Stimulated activated effector memory CD8-positive, alpha-beta T cell treated with anti-CD3 and anti-CD28 coated beads, Interleukin-12 subunit alpha, Interleukin-12 subunit beta, amount 100 ng/mL, for 72 hours (primary cell): ENCODE data around the gene SMCHD1.
"Not testable (repeated sequence)": the region's sequence is repeated elsewhere in the genome, so short reads cannot be mapped to it uniquely, and the experiment has no call there.

ENCODE experiments used
- ATAC-seq: fragments of 150-1000 bp; cut with Tn5 transposase; 2 replicates; pipeline ENCODE4 v1.10.0; 2021
- DNase-seq, 2 donors: peaks; one replicate each; pipeline ENCODE4 v3.0.0; 2021 to 2022; ENCODE audit warnings: low spot score in 2 of 2
- H3K27ac Mint-ChIP-seq: one replicate; pipeline ENCODE4 v1.8.0; 2022; ENCODE audit warnings: mild to moderate bottlenecking, mixed read lengths
- H3K36me3 Mint-ChIP-seq: one replicate; pipeline ENCODE4 v1.8.0; 2022; ENCODE audit warnings: mild to moderate bottlenecking, mixed read lengths
- H3K4me1 Mint-ChIP-seq: one replicate; pipeline ENCODE4 v1.8.0; 2022; ENCODE audit warnings: mixed read lengths
- H3K4me3 Mint-ChIP-seq: one replicate; pipeline ENCODE4 v1.8.0; 2022; ENCODE audit warnings: mild to moderate bottlenecking, mixed read lengths
- H3K9me3 Mint-ChIP-seq: one replicate; pipeline ENCODE4 v1.8.0; 2022; ENCODE audit warnings: mixed read lengths

Gene SMCHD1

GRCh38 chr18:2723207-2723606, 67.7 kb downstream of the SMCHD1 start:
- peak overlapping the region; percentile 82 for H3K27ac Mint-ChIP-seq
- peaks cover 20% of the 10 kb centered on the region for H3K4me1 Mint-ChIP-seq
- peaks cover 100% of the 10 kb centered on the region for H3K36me3 Mint-ChIP-seq
- ATAC-seq: peak; percentile 60
- no peak overlapping the region for H3K4me3 Mint-ChIP-seq
- no peak for DNase-seq
- H3K9me3 Mint-ChIP-seq: no peaks in the 10 kb centered on the region

DNA sequence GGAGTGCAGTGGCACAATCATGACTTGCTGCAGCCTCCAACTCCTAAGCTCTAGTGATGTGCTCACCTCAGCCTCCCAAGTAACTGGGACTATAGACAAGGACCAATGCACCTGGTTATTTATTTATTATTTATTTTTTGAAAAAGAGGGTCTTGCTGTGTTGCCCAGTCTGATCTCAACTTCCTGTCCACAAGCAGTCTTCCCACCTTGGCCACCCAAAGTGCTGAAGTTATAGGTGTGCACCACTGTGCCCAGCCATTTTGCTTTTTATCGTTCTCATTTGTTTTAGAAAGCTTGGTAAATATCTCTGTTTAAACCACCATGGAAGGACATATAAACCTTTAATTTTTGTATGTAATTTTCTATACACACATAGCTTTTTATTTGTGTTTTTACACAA, 74.2 kb downstream of the SMCHD1 start:
- Mint-ChIP-seq H3K4me3 (no peak overlapping the region), H3K4me1 (no peaks in the 10 kb centered on the region), H3K9me3 (no peaks in the 10 kb centered on the region), H3K27ac (no peak overlapping the region), H3K36me3 (peaks cover 100% of the 10 kb centered on the region)
- DNase-seq (no peak), ATAC-seq (no peak)

GRCh38 chr18:2736823-2737222, 81.3 kb downstream of the SMCHD1 start:
- no peak overlapping the region for H3K4me3 Mint-ChIP-seq
- DNase-seq (no peak), ATAC-seq (no peak)
- no peaks in the 10 kb centered on the region for H3K9me3 Mint-ChIP-seq
- peaks cover 100% of the 10 kb centered on the region for H3K36me3 Mint-ChIP-seq
- no peaks in the 10 kb centered on the region for H3K4me1 Mint-ChIP-seq
- peak overlapping the region; percentile 40 for H3K27ac Mint-ChIP-seq

GRCh38 chr18:2740082-2740481, 84.6 kb downstream of the SMCHD1 start:
- not testable (repeated sequence) for ATAC-seq, H3K27ac Mint-ChIP-seq, H3K9me3 Mint-ChIP-seq, H3K4me1 Mint-ChIP-seq, DNase-seq, H3K4me3 Mint-ChIP-seq
- H3K36me3 Mint-ChIP-seq: peaks cover 100% of the 10 kb centered on the region

GRCh38 chr18:2746274-2746673, 90.7 kb downstream of the SMCHD1 start:
- no peaks in the 10 kb centered on the region for H3K9me3 Mint-ChIP-seq
- no peak for ATAC-seq
- H3K36me3 Mint-ChIP-seq: peaks cover 100% of the 10 kb centered on the region
- H3K4me1 Mint-ChIP-seq: peaks cover 13% of the 10 kb centered on the region
- H3K4me3 Mint-ChIP-seq: no peak overlapping the region
- no peak for DNase-seq
- no peak overlapping the region for H3K27ac Mint-ChIP-seq

DNA sequence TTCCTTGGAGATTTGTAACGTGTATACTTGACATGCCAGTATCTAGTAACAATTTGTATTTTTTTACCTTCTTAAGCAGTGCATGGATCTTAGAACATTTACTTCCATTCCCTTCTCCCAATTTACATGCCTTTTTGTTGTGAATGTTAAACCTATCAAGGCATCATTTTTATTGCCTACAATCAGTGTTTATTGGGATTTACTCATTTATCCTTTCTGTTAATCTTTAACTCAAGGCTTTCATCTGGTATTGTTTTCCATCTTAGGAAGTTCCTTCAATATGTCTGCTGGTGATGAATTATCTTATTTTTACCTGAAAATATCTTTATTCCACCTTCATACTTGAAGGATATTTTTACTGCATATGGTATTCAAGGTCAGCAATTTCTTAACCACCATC, 102.8 kb downstream of the SMCHD1 start:
- ATAC-seq: no peak
- Mint-ChIP-seq H3K36me3 (peaks cover 100% of the 10 kb centered on the region), H3K27ac (peak overlapping the region; percentile 15), H3K9me3 (no peaks in the 10 kb centered on the region), H3K4me3 (no peak overlapping the region), H3K4me1 (peaks cover 12% of the 10 kb centered on the region)
- no peak for DNase-seq

- peaks cover 100% of the 10 kb centered on the region for H3K36me3 Mint-ChIP-seq
- no peaks in the 10 kb centered on the region for H3K4me1 Mint-ChIP-seq
- DNase-seq (no peak), ATAC-seq (no peak)
- H3K27ac Mint-ChIP-seq: no peak overlapping the region
- no peak overlapping the region for H3K4me3 Mint-ChIP-seq
- no peaks in the 10 kb centered on the region for H3K9me3 Mint-ChIP-seq
These were observed 119.1 kb downstream of the SMCHD1 start for GRCh38 chr18:2774669-2775068.

DNA sequence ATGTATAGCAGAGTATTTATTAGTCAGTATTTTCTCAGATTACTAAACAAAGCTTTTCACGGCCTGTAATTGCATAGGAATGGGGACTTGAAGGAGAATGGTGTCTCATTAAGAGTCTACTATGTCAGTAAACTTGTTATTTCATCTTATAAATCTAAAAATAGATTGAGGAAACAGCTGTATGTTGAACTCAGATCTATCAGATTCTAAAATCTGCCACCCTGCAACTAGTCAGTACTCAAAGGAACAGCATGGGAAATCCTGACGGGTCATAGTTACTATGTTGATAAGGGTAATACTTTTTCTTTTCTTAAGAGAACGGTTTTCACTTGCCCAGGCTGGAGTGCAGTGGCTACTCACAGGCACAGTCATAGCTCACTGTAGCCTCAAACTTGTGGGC, 121.1 kb downstream of the SMCHD1 start:
- H3K27ac Mint-ChIP-seq: no peak overlapping the region
- H3K4me1 Mint-ChIP-seq: no peaks in the 10 kb centered on the region
- DNase-seq (no peak), ATAC-seq (no peak)
- no peak overlapping the region for H3K4me3 Mint-ChIP-seq
- peaks cover 100% of the 10 kb centered on the region for H3K36me3 Mint-ChIP-seq
- no peaks in the 10 kb centered on the region for H3K9me3 Mint-ChIP-seq

DNA sequence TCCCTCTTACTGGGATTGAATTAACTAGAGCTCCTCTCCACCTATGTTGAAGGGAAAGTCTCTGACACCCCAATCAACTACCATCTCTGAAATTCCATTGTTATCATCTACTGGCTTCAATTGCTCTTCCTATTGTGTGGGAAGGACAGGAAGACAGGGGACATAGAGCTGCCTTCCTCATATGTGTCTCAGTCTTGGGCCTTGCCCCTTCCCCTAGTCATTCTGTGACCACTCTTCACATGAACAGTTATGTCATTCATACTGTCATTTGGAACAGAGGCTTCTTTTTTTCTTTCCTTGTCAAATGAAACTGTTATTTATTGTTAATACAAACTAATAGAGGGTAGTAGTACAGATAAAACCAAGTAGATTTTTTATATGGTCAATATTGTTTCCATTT, 121.7 kb downstream of the SMCHD1 start:
- DNase-seq: no peak
- peaks cover 100% of the 10 kb centered on the region for H3K36me3 Mint-ChIP-seq
- no peak overlapping the region for H3K4me3 Mint-ChIP-seq
- no peaks in the 10 kb centered on the region for H3K9me3 Mint-ChIP-seq
- no peaks in the 10 kb centered on the region for H3K4me1 Mint-ChIP-seq
- peak overlapping the region; percentile 40 for H3K27ac Mint-ChIP-seq
- no peak for ATAC-seq

- H3K4me1 Mint-ChIP-seq: no peaks in the 10 kb centered on the region
- peak overlapping the region; percentile 68 for H3K27ac Mint-ChIP-seq
- H3K36me3 Mint-ChIP-seq: peaks cover 100% of the 10 kb centered on the region
- ATAC-seq: no peak
- H3K9me3 Mint-ChIP-seq: no peaks in the 10 kb centered on the region
- H3K4me3 Mint-ChIP-seq: no peak overlapping the region
- no peak for DNase-seq
These were observed 125.2 kb downstream of the SMCHD1 start for GRCh38 chr18:2780750-2781149.

DNA sequence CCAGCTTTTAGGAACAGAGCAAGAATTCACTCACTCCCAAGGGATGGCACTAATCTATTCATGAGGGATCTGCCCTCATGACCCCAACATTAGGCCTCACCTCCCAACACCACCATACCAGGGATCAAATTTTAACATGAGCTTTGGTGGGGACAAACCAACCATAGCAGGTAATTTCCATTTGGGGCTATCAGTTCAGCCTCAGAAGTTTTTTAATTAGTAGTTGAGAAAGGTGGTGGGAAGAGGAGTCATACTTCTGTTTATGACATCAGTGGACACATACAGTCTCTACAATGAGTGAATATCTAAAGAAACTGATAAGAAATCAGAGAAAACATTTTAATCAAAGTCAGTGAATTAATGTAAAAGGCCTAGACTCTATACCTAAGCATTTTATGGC, 131.7 kb downstream of the SMCHD1 start:
- Mint-ChIP-seq H3K4me1 (peaks cover 9% of the 10 kb centered on the region), H3K36me3 (peaks cover 100% of the 10 kb centered on the region), H3K4me3 (no peak overlapping the region), H3K27ac (peak overlapping the region; percentile 82), H3K9me3 (no peaks in the 10 kb centered on the region)
- DNase-seq (no peak), ATAC-seq (peak; percentile 47)

DNA sequence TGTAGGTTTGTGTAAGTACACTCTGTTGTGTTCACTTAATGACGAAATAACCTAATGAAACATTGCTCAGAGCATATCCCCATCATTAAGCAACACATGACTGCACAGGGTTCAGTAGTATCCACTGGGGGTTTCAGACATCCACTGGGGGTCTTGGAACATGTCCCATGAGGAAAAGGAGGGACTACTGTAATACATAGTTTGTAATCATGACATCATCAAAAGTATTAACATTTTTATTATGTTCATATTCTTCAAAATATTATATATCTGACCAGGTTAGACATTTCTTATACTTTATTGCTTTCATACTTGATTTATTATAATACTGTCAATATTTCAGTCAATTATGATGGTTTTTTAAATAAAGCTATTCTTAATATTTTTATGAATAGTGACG, 136.9 kb downstream of the SMCHD1 start:
- Mint-ChIP-seq H3K27ac (peak overlapping the region; percentile 76), H3K4me3 (no peak overlapping the region), H3K36me3 (peaks cover 96% of the 10 kb centered on the region), H3K4me1 (peaks cover under 1% of the 10 kb centered on the region), H3K9me3 (no peaks in the 10 kb centered on the region)
- DNase-seq: no peak
- ATAC-seq: no peak

- Mint-ChIP-seq H3K27ac (no peak overlapping the region), H3K9me3 (no peaks in the 10 kb centered on the region), H3K4me3 (no peak overlapping the region), H3K36me3 (peaks cover 96% of the 10 kb centered on the region), H3K4me1 (no peaks in the 10 kb centered on the region)
- DNase-seq (no peak), ATAC-seq (no peak)
These were observed 138.6 kb downstream of the SMCHD1 start for GRCh38 chr18:2794159-2794558.

DNA sequence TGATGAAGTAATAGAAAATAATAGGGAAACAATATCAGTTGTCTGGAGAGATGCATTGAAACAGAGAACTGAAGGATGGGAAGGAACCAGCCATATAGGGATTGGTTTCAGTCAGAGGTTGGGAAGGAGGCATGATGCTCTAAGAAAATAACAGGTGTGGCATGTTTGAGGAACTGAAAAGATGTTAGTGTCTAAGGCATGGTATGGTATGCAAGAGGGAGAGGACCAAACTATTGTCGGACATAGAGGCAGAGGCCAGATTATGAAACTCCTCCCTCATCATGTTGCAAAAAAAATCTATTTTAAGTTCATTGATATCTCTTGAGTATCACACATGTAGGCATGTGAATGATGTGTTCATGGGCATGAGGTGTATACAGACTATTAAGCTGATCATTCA, 142.4 kb downstream of the SMCHD1 start:
- H3K36me3 Mint-ChIP-seq: peaks cover 96% of the 10 kb centered on the region
- ATAC-seq: no peak
- no peak overlapping the region for H3K27ac Mint-ChIP-seq
- no peak for DNase-seq
- no peak overlapping the region for H3K4me3 Mint-ChIP-seq
- no peaks in the 10 kb centered on the region for H3K4me1 Mint-ChIP-seq
- no peaks in the 10 kb centered on the region for H3K9me3 Mint-ChIP-seq

DNA sequence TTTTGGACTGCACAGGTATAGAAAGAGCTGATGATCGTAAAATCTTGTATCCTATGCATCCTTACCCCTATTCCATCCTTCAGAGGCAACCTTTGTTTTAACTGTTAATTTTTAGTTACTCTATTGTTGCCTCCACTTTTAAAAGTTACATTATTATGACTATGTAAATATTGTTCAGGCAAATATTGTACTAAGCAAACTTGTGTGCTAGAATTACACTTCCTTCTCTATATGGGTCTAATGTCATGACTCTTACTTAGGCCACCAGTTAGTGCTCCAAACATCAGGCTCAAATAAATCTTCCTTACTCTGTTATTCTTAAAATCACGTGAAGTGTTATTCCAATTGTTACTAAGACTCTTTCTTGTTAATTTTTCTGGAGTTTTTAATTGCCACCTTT, 143.8 kb downstream of the SMCHD1 start:
- peak overlapping the region; percentile 61 for H3K27ac Mint-ChIP-seq
- H3K4me1 Mint-ChIP-seq: no peaks in the 10 kb centered on the region
- ATAC-seq: no peak
- no peaks in the 10 kb centered on the region for H3K9me3 Mint-ChIP-seq
- H3K4me3 Mint-ChIP-seq: no peak overlapping the region
- no peak for DNase-seq
- peaks cover 100% of the 10 kb centered on the region for H3K36me3 Mint-ChIP-seq

DNA sequence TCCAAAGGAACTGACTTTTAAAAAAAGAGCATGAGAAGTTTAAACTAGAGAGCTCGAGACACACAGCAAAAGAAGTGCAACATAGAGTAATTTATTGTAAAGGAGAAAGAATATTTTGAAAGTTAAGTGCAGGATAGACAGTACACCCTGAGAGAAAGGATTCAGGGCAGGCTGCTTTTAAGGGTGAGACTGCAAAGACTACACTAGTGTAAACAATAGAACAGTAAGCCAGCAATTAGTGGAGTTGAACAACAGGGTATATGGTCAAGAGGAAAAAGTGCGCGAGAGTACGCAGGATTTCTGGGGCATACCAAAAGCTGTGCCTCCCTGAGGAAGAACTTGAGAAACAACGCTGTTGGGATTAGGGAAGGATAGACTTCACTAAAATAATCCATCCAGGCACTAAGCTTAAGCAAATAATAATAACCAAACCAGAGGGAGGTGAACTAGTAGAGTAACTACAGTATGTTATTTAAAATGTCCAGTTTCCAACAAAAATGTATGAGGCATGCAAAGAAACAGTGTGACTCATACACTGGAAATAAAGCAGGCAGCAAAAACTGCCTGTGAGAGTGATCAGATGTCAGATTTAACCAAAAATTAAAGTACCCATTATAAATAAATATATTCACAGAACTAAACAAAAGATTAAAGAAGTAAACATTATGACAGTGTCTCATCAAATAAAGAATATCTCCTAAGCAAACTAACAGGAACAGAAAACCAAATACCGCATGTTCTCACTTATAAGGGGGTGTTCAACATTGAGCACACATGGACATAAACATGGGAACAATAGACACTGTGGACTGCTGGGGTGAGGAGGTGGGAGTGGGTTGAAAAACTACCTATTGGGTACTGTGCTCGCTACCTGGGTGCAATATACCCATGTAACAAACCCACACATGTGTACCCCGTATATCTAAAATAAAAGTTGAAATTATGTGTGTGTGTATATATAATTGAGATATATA, 150.7 kb downstream of the SMCHD1 start:
- Mint-ChIP-seq H3K36me3 (peaks cover 49% of the 10 kb centered on the region), H3K27ac (peak overlapping the region; percentile 33), H3K9me3 (peaks cover 6% of the 10 kb centered on the region), H3K4me3 (no peak overlapping the region), H3K4me1 (no peaks in the 10 kb centered on the region)
- no peak for DNase-seq
- ATAC-seq: no peak
